CD4-positive, alpha-beta T cell (primary cell): ENCODE data around the gene C1R. TPM values are rescaled to one million over a fixed set of nuclear protein-coding genes. Genes with fewer than 3 reads are reported as not detected.

Source experiments
- ATAC-seq: fragments of 200-7000 bp; cut with Tn5 transposase; one replicate; pipeline ENCODE4 v1.10.0; 2022; ENCODE audit warnings: mild to moderate bottlenecking; ENCODE audit not compliant: poor library complexity
- CTCF ChIA-PET: fragments of 350-600 bp; sonication (Branson Sonifier 250); formaldehyde crosslinking; loops from one replicate; lab custom pipeline; 2021; ENCODE audit warnings: antibody characterized with exemption, inconsistent platforms; lab: Charles Lee
- POLR2A ChIA-PET: fragments of 350-600 bp; sonication (Branson Sonifier 250); formaldehyde crosslinking; loops from one replicate; lab custom pipeline; 2021; ENCODE audit warnings: antibody characterized with exemption, inconsistent platforms; lab: Charles Lee
- DNase-seq, 14 experiments: peaks; one replicate each; pipeline ENCODE4 v3.0.0-alpha.2; 2013 to 2020; ENCODE audit warnings: mixed read lengths in 2 of 14
- H3K27ac ChIP-seq, 2 donors: one replicate each; pipeline versions ENCODE4 v1.5.1 to v1.7.0; 2013; ENCODE audit warnings: low read length in 2 of 2, low read depth in 1 of 2, mild to moderate bottlenecking in 1 of 2
- H3K27me3 ChIP-seq, 2 experiments: 1 replicate in 1 of 2; 2 replicates in 1 of 2; pipeline versions ENCODE4 v1.6.1 to v1.7.0; 2013; ENCODE audit warnings: low read length in 2 of 2, control low read depth in 1 of 2, mild to moderate bottlenecking in 1 of 2, moderate library complexity in 1 of 2; ENCODE audit not compliant: insufficient read depth in 2 of 2, control insufficient read depth in 1 of 2
- H3K36me3 ChIP-seq: one replicate; pipeline ENCODE4 v1.6.1; 2013; ENCODE audit warnings: low read length, control low read depth; ENCODE audit not compliant: insufficient read depth
- H3K4me1 ChIP-seq: one replicate; pipeline ENCODE4 v1.6.1; 2013; ENCODE audit warnings: low read length, control low read depth; ENCODE audit not compliant: insufficient read depth
- H3K4me3 ChIP-seq: one replicate; pipeline ENCODE4 v1.5.1; 2013; ENCODE audit warnings: mild to moderate bottlenecking, low read length, moderate library complexity
- H3K9me3 ChIP-seq, 2 experiments: 1 replicate in 1 of 2; 2 replicates in 1 of 2; pipeline versions ENCODE4 v1.6.1 to v1.7.0; 2013; ENCODE audit warnings: low read length in 2 of 2, mild to moderate bottlenecking in 2 of 2, control low read depth in 1 of 2, moderate library complexity in 1 of 2; ENCODE audit not compliant: control insufficient read depth in 1 of 2, insufficient read depth in 1 of 2
- H3K27ac Mint-ChIP-seq: one replicate; pipeline ENCODE4 v1.8.0; 2020; ENCODE audit warnings: mixed read lengths
- H3K27me3 Mint-ChIP-seq: one replicate; pipeline ENCODE4 v1.8.0; 2021; ENCODE audit warnings: mixed read lengths
- H3K36me3 Mint-ChIP-seq: one replicate; pipeline ENCODE4 v1.8.0; 2021; ENCODE audit warnings: low read depth, mixed read lengths
- H3K4me1 Mint-ChIP-seq: one replicate; pipeline ENCODE4 v1.8.0; 2021; ENCODE audit warnings: low read depth, mixed read lengths
- H3K4me3 Mint-ChIP-seq: one replicate; pipeline ENCODE4 v1.8.0; 2020; ENCODE audit warnings: mild to moderate bottlenecking, mixed read lengths
- H3K9me3 Mint-ChIP-seq: one replicate; pipeline ENCODE4 v1.8.0; 2020; ENCODE audit warnings: mixed read lengths
- intact Hi-C, 2 experiments: fragments of 100-400 bp; cut with DNase I in 1 of 2; cut with micrococcal nuclease in 1 of 2; formaldehyde crosslinking; loops; one replicate each; pipeline versions ENCODE4 v1.15.1 to v1.9.0; 2023 to 2025; cut with DNase I, micrococcal nuclease
- total RNA-seq, 174 experiments: library from RNA in 2 of 174; stranded (reverse) in 2 of 174; gene quantifications; one replicate each; pipeline ENCODE4 v1.2.3 and lab custom pipeline; 2021 to 2026
- TF ChIP-seq, protein P1 (sequence below): fragments of 200-600 bp; IDR thresholded peaks from one replicate; pipeline ENCODE4 v1.8.0; 2022; ENCODE audit warnings: antibody characterized with exemption, mild to moderate bottlenecking

Gene C1R
- total RNA-seq, 2 experiments from 2014 or later: 3.1 to 4.0 TPM

DNA sequence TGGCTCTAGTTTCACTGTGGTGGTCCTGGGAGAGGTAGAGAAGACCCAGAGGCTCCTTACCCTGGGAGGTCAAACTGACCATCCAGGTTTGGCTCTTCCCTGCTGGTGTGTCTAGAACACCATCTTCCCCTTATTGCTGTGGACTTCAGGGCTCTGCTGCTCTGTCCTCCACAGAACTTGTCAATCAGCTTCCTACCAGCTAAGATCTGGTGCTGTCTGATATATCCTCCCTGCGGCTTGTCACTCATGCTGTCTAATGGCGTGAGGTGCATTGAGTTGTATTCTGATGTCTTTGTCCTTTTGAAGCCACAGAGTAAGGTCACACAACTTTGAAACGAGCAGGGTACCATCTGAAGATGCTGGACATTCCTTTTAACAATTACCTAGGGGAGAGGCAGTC is 24.0 kb upstream of the C1R start:
- intact Hi-C loops: no loop called here
- DNase-seq: no peak
- H3K27me3 Mint-ChIP-seq: no peaks in the 10 kb centered on the region
- TF ChIP-seq, protein P1, sequence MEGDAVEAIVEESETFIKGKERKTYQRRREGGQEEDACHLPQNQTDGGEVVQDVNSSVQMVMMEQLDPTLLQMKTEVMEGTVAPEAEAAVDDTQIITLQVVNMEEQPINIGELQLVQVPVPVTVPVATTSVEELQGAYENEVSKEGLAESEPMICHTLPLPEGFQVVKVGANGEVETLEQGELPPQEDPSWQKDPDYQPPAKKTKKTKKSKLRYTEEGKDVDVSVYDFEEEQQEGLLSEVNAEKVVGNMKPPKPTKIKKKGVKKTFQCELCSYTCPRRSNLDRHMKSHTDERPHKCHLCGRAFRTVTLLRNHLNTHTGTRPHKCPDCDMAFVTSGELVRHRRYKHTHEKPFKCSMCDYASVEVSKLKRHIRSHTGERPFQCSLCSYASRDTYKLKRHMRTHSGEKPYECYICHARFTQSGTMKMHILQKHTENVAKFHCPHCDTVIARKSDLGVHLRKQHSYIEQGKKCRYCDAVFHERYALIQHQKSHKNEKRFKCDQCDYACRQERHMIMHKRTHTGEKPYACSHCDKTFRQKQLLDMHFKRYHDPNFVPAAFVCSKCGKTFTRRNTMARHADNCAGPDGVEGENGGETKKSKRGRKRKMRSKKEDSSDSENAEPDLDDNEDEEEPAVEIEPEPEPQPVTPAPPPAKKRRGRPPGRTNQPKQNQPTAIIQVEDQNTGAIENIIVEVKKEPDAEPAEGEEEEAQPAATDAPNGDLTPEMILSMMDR: no peak
- H3K9me3 Mint-ChIP-seq: no peaks in the 10 kb centered on the region
- peaks cover 6% of the 10 kb centered on the region for H3K4me1 Mint-ChIP-seq
- no peak overlapping the region for H3K27ac Mint-ChIP-seq
- POLR2A ChIA-PET: no interaction called here
- H3K27ac ChIP-seq: no peak overlapping the region
- H3K36me3 ChIP-seq: peaks cover 15% of the 10 kb centered on the region
- CTCF ChIA-PET: no interaction called here
- no peaks in the 10 kb centered on the region for H3K9me3 ChIP-seq
- no peak overlapping the region for H3K4me3 ChIP-seq
- H3K36me3 Mint-ChIP-seq: peaks cover 34% of the 10 kb centered on the region
- ATAC-seq: no peak
- H3K4me3 Mint-ChIP-seq: no peak overlapping the region
- H3K4me1 ChIP-seq: peaks cover 6% of the 10 kb centered on the region
- H3K27me3 ChIP-seq: no peaks in the 10 kb centered on the region

GRCh38 chr12:7114851-7115250 is 22.6 kb upstream of the C1R start:
- Mint-ChIP-seq H3K9me3 (no peaks in the 10 kb centered on the region), H3K36me3 (peaks cover 34% of the 10 kb centered on the region), H3K4me1 (peaks cover 6% of the 10 kb centered on the region), H3K27ac (no peak overlapping the region), H3K4me3 (no peak overlapping the region), H3K27me3 (no peaks in the 10 kb centered on the region)
- Histone ChIP-seq H3K4me3 (no peak overlapping the region), H3K27me3 (no peaks in the 10 kb centered on the region), H3K9me3 (no peaks in the 10 kb centered on the region), H3K4me1 (peaks cover 14% of the 10 kb centered on the region), H3K27ac (no peak overlapping the region), H3K36me3 (peaks cover 15% of the 10 kb centered on the region)
- ChIA-PET CTCF (no interaction called here), POLR2A (no interaction called here)
- TF ChIP-seq, protein P1: no peak
- no peak for ATAC-seq
- intact Hi-C loops: no loop called here
- DNase-seq: peak in 1 of 14 experiments; percentile 7

DNA sequence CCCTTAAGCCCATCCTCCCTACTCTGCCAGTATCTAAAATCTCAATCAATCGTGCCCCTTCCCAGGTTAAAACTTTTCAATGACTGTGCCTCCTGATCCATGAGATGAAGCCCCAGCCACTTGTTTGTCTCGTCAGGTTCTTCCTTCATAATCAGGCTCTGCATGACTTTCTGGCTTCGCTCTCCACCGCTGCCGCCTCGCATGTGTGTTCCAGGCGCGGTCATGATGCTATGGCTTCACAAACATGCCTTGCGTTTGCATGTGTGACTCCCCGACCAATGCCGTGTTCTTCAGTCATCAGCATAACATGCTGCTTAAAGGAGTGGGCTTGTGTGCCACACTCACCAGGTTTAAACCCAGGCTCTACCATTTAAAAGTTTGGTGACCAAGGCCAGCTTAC is 21.8 kb upstream of the C1R start:
- Mint-ChIP-seq H3K27me3 (no peaks in the 10 kb centered on the region), H3K27ac (no peak overlapping the region), H3K9me3 (no peaks in the 10 kb centered on the region), H3K4me3 (no peak overlapping the region), H3K4me1 (peaks cover 14% of the 10 kb centered on the region), H3K36me3 (peaks cover 40% of the 10 kb centered on the region)
- Histone ChIP-seq H3K27ac (no peak overlapping the region), H3K4me1 (peaks cover 23% of the 10 kb centered on the region), H3K27me3 (no peaks in the 10 kb centered on the region), H3K4me3 (no peak overlapping the region), H3K36me3 (peaks cover 15% of the 10 kb centered on the region), H3K9me3 (no peaks in the 10 kb centered on the region)
- ChIA-PET POLR2A (interaction anchor here (1.2 kb wide), 2 partner anchors 96 to 241 kb away, joined by 5 to 7 read pairs; partner anchors contain the start of genes LPCAT3 and SPSB2), CTCF (interaction anchor here (1.4 kb wide), 1 partner anchor 223 kb away, joined by 4 read pairs; no protein-coding TSS in a partner anchor)
- intact Hi-C loops: no loop called here
- DNase-seq (peak in 1 of 14 experiments; percentile 10), ATAC-seq (no peak)
- TF ChIP-seq, protein P1: no peak
